HG03108 (cell line): Measurements from ENCODE around the gene CDCP1.
"Not testable (repeated sequence)": the region's sequence is repeated elsewhere in the genome, so short reads cannot be mapped to it uniquely, and the experiment has no call there.

Source experiments
- ATAC-seq: cut with Tn5 transposase; IDR thresholded peaks from one replicate; pipeline ENCODE4 v1.9.1; 2021; ENCODE audit warnings: moderate library complexity; ENCODE audit not compliant: unreplicated experiment

CDCP1 gene

GRCh38 chr3:45060165-45060892, 85.8 kb downstream of the CDCP1 start:
- ATAC-seq: no peak

- ATAC-seq: no peak
Measured at GRCh38 chr3:45059132-45059531, 87.0 kb downstream of the CDCP1 start.

DNA sequence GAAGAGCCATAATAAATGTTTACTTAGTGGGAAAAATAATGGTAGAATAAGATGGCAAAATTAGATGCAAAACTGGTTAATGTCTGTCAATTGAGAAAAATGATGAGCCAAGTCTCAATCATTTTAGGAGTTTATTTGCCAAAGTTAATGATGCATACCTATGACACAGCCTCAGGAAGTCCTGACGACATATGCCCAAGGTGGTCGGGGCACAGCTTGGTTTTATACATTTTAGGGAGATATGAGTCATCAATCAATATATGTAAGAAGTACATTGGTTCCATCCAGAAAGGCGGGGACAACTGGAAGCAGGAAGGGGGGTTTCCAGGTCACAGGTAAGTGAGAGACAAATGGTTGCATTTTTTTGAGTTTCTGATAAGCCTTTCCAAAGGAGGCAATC, 88.6 kb downstream of the CDCP1 start:
- ATAC-seq: no peak

DNA sequence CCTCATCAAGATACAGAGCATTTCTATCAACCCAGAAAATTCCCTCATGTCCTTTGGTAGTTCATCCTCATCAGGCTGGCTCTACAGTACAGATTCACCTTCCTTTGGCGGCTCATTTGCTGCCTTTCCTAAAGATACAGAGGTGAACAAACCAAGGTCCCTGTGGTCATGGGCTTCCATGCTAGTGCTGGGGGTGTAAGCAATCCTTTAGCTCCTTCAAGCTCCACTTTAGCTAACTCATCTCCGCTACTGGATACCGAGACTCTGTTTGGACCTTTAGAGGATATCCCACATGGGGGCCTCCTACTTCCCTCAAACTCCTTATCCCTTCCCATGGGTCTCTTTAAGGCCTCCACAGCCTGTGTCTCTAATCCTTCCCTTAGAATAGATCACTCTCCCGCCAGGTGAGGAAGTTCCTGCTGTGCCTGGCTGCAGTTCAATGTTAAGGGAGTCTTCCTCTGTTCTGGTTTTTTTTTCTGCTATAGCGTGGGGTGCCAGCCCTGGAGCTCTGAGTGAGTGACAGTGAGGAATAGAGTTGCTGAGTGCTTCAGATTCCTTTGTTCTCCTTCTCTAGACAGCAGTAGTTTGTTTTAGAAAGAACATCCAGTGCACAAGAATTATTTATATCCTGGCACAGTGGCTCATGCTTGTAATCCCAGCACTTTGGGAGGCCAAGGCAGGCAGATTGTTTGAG, 89.4 kb downstream of the CDCP1 start:
- ATAC-seq: no peak

- ATAC-seq: no peak
Measured at GRCh38 chr3:45055411-45056143, 90.6 kb downstream of the CDCP1 start.

GRCh38 chr3:45055032-45055410, 91.2 kb downstream of the CDCP1 start:
- no peak for ATAC-seq

DNA sequence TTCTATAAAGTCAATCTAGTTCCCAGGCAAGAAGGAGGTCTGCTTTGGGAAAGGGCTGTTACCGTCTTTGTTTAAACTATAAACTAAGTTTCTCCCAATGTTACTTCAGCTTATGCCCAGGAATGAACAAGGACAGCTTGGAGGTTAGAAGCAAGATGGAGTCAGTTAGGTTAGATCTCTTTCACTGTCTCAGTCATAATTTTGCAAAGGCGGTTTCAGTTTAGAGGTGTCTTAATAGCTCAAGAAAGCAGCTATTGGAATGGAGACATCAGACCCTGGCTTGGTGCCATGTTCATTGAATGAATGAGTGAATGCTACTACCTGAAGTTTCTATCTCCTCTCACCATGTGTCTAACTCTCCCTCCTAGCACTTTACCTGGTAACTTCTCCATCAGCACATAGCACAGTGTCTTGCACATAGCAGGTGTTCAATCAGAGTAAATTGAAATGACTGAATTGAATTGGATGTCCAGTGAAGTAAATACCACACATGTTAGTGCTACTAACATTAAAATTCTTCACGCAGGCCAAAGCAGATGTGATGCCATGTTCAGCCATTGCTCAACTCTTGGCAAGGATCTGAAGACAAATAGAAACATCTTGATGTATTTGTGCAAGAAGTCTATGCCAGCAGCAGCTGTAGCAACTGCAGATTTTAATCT, 91.9 kb downstream of the CDCP1 start:
- ATAC-seq: no peak

DNA sequence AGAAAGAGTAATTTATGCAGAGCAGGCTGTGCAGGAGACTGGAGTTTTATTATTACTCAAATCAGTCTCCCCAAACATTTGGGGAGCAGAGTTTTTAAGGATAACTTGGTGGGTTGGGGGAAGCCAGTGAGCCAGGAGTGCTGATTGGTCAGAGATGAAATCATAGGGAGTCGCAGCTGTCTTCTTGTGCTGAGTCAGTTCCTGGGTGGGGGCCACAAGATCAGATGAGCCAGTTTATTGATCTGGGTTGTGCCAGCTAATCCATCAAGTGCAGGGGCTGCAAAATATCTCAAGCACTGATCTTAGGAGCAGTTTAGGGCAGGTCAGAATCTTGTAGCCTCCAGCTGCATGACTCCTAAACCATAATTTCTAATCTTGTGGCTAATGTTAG, 92.4 kb downstream of the CDCP1 start:
- not testable (repeated sequence) for ATAC-seq

DNA sequence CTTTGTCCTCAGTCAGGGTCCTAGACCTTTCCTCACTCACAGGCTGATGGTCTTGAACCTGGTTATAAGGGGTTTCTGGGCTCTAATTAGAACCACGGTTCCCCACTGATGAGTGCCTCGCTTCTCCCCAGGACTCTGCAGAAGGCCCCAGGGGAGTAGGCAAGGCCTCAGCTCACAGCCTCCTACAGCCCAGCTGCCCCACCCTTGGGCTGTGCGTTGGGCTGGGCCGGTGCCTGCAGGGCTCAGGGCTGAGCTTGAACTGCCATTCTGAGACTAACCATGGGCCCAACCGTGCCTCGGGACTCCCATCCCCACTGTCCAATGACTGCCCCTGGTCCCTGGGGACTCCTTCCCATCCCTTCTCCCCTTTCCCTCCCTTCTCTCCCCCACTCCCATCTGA, 94.5 kb downstream of the CDCP1 start:
- ATAC-seq: no peak

- ATAC-seq: no peak
Measured at GRCh38 chr3:45049807-45050206, 96.4 kb downstream of the CDCP1 start.

DNA sequence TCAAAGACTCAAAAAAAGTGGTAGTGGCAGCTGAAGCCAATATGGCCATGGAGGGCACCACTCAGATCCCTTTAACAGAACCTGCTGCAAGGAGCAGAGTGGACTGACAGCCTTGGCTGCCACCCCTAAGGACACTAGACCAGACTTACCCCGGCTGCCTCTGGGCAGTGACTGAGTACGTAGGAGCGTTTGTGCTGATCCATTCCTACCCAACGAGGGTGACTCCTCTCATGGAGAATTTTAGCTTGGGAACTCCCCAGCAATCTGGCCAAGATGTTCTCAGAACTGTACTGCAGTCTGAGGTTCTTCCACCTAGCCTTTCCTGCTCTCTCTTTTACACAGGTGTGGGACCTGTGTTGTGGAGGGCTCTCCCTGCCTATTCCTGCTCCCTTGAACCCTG, 97.9 kb downstream of the CDCP1 start:
- ATAC-seq: no peak

- no peak for ATAC-seq
Measured at GRCh38 chr3:45043728-45044299, 102.4 kb downstream of the CDCP1 start.

- ATAC-seq: no peak
Measured at GRCh38 chr3:45042162-45042561, 104.0 kb downstream of the CDCP1 start.

DNA sequence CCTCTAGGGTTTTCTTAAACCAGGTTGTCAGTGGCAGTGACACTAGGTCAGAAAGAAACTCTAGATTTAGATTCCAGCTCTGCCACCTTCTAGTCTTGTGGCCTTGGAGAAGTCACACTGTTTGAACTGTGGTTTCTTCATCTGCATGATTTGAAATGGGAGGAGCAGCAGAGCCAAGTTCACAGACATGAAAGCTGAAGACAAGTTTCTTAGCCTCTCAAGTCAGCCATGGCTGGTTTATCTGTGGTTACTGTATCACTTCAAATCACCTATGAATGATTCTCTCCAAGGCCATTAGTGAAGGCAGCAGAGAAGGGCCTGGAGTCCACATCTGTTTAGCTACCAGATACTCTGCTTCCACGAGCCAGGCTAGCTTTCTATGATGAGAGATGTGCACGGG, 104.5 kb downstream of the CDCP1 start:
- no peak for ATAC-seq

DNA sequence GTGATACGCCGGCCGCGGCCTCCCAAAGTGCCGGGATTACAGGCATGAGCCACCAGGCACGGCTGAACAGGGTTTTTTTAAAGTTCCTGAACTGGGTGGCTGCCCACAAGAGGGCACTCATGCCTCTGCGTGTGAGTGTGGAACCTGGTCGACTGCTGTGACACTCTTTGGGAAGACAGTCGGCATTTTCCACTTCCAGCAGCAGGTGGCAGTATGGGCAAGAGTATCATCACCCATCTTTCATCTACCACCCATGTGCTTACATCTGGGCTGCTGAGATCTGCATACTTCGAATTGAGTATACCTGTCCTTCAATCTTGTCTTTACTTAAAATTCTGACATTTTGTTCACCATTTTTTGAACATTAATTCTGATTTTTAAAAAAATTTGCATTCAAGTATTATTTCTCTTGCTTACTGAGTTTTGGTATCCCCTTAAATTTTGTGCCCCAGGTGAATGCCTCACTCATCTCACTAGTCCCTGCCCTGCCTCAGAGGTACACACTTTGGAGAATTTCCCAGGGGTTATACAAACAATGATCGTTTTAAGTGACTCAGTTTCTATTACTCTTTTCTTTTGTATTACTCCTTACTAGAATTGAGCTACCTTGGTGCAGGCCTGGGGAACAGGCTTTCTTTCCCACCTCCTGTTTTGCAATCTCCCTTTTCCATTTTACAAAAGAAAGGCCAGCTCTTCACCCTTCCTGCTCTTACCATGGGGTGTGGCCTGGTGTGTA, 108.3 kb downstream of the CDCP1 start:
- peak; percentile 53 for ATAC-seq

DNA sequence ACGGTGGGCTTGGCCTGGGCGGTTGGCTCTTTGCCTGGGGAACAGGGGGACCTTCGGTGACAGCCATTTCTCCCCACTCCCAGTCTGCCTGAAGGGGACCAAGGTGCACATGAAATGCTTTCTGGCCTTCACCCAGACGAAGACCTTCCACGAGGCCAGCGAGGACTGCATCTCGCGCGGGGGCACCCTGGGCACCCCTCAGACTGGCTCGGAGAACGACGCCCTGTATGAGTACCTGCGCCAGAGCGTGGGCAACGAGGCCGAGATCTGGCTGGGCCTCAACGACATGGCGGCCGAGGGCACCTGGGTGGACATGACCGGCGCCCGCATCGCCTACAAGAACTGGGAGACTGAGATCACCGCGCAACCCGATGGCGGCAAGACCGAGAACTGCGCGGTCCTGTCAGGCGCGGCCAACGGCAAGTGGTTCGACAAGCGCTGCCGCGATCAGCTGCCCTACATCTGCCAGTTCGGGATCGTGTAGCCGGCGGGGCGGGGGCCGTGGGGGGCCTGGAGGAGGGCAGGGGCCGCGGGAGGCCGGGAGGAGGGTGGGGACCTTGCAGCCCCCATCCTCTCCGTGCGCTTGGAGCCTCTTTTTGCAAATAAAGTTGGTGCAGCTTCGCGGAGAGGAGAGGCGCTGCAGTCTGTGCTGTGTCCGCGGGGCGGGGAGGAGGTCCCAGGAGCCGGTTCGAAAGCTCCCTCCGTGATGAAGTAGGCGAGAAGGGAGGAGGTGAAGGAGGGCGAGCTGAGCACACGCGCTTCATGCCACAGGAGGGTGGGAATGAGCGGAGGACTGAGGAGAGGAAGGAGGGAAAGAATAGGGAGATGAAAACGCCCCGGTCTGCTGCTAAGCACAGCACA, 110.5 kb downstream of the CDCP1 start:
- ATAC-seq: no peak

DNA sequence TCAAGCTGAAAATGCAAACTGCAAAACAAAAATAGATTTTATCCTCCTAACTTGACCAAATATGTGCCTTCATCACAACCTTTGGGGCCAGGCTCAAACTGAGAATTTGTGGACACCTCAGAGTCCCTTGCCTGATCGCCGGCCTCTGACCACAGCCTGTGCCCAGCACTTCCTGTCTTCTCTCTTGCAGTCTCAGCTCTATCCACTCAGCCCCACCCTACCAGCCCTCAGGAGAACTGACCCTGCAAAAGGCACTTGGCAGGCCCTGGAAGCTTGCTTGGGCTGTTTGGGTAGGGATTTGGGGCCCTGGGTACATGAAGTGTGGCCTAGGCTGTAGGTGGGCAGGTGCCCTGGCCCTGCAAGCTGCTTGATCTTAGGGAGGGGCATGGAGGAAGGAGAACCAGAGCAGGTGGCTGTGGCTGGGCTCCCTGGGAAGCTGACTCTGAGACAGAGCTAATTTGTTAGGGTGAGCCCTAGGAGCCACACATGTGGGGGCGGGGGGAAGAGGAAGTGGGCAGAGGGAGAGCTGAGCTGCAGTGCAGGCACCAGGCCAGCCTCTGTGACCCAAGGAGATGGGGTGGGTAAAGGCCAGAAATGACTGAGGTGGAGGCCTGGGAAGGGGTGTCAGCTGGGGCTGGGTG, 111.4 kb downstream of the CDCP1 start:
- ATAC-seq: no peak

GRCh38 chr3:45033791-45034190, 112.4 kb downstream of the CDCP1 start:
- no peak for ATAC-seq
